ENCODE data around the gene ATP10A. TPM values are rescaled to one million over a fixed set of nuclear protein-coding genes. Genes with fewer than 3 reads are reported as not detected.
A peak's percentile ranks its signal among the peaks of the same experiment; 100 is the strongest.

The ATP10A gene, protein sequence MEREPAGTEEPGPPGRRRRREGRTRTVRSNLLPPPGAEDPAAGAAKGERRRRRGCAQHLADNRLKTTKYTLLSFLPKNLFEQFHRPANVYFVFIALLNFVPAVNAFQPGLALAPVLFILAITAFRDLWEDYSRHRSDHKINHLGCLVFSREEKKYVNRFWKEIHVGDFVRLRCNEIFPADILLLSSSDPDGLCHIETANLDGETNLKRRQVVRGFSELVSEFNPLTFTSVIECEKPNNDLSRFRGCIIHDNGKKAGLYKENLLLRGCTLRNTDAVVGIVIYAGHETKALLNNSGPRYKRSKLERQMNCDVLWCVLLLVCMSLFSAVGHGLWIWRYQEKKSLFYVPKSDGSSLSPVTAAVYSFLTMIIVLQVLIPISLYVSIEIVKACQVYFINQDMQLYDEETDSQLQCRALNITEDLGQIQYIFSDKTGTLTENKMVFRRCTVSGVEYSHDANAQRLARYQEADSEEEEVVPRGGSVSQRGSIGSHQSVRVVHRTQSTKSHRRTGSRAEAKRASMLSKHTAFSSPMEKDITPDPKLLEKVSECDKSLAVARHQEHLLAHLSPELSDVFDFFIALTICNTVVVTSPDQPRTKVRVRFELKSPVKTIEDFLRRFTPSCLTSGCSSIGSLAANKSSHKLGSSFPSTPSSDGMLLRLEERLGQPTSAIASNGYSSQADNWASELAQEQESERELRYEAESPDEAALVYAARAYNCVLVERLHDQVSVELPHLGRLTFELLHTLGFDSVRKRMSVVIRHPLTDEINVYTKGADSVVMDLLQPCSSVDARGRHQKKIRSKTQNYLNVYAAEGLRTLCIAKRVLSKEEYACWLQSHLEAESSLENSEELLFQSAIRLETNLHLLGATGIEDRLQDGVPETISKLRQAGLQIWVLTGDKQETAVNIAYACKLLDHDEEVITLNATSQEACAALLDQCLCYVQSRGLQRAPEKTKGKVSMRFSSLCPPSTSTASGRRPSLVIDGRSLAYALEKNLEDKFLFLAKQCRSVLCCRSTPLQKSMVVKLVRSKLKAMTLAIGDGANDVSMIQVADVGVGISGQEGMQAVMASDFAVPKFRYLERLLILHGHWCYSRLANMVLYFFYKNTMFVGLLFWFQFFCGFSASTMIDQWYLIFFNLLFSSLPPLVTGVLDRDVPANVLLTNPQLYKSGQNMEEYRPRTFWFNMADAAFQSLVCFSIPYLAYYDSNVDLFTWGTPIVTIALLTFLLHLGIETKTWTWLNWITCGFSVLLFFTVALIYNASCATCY (N-terminal part only)
- total RNA-seq, result 1 to 10 TPM; 2.4 to 5.1 TPM
- long read RNA-seq, partial matches to known transcripts, result 3 of 4 reads
- long read RNA-seq, other reads (novel, unspliced or antisense), result 1 of 4 reads

DNA sequence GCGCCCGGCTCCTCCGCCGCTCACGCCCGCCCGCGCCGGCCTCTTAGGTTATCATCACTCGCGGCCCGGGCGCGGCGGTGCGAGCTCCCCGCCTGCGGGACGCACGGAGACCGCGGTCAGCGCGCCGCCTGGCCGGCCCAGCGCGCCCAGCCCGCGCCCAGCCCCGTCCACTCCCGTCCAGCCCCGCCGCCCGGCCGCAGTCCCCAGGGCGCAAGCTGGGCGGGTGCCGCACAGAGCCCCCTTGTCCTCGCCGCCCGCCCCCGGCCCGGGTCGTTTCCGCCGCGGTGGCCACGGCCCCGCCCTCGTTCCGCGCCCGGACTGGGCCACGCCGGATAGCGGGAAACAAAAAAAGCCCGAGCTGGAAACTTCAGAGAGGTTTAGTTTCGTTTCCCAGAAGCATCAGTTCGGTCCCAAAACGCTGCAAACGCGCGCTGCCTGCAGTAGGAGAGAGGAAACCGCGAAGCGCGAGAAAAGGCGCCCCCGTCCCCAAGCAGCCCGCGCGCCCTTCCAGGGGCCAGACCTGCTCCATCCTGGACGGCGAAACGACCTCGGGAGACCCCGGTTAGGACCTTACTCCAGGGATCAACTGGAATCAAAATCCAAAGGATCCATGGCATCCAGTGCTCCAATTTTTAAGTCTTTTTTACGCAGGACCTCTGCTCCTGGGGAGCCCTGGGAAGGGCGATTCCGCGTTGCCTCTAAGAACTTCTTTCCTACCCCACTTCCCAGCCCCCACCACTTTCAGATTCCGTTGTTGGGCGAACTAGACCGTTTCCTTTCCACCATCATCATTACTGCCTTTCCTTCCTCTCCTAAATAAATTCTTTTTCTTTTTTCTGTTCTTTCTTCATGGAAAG lies at the start of gene ATP10A:
TSS of gene ATP10A (minus strand) at position 217 of the 857 bp plus-strand sequence. CDS start 231 bp downstream, outside the sequence.
- ATAC-seq (peak; percentile 36 to 67), DNase-seq (peak; percentile 49)
- intact Hi-C loops (cut with DNase I), result no loop called here

DNA sequence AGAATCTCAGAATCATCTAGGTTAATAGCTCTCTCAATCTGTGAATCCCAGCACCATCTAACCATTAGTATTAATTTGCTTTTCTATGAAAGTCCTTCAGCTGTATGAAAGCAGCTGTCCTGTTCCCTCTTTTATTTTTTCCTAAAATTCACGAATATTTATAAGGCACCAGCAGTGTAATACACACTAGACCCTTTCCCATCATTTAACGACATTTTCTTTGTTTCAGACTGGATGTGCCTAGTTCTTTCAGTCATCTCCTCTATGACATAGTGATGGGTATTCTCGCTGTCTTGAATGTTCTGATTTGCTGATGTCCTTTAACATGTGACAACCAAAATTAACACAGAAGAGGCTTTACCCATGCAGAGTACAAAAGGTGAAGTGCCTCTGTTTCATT lies 48.9 kb upstream of the ATP10A start:
- DNase-seq (no peak), ATAC-seq (no peak)
- intact Hi-C loops (cut with DNase I), result no loop called here

DNA sequence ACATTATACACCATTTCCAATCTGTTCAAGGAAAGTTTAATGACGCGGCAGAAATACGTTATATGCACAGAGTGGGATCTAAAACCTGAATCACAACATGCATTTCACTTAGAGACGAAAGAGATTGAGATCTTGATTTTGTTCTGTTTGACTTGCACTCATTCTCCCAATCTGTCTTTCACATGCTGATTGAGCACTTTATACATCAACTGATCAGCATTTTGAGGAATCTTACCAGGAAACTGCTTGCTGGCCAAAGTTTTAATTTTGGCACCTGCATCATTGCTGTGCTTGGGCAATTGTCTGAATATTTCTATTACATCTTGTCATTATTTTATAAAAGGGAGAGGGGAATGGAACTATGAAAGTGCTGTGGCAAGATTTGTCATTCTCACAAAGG lies 47.7 kb upstream of the ATP10A start:
- no peak for DNase-seq
- no peak for ATAC-seq
- intact Hi-C loops (cut with DNase I), result no loop called here

DNA sequence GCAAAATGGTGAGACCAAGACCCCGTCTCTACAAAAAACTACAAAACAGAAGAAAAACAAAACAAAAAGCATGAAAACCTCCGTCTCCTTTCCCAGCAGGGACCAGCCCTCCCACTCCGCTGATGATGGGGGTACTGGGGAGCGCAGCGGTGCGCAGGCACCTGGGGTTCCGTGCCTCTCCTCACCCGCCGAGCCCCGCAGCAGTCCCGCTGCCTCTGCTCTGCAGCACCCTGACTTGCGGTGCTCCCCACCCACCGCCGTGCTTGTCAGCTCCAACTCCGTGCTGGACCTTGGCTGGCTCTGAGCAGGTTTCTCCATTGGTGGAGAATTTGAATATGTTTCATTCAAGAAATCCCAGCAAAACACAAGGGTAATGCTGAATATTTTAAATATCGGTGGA lies 46.7 kb upstream of the ATP10A start:
- ATAC-seq (no peak), DNase-seq (no peak)
- intact Hi-C loops (cut with DNase I), result no loop called here

DNA sequence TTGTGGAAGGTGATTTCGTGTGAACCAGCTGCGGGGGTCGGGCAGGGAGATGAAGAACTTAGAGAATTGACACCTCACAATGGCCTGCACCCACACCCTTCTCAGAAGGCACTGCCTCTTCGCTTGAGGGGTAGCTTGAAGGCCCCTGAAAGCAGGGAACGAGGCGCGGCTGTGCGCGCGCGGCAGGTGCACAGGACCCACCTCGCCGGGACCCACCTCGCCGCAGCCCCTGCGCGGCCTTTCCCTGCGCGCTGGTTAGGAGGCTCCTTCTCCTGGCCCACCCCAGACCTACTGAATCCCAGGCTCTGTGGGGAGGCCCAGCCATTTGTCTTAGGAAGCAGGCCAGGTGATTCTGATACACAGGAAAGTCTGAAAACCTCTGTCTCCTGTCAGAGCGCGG lies 46.2 kb upstream of the ATP10A start:
- intact Hi-C loops (cut with DNase I), result no loop called here
- no peak for ATAC-seq

DNA sequence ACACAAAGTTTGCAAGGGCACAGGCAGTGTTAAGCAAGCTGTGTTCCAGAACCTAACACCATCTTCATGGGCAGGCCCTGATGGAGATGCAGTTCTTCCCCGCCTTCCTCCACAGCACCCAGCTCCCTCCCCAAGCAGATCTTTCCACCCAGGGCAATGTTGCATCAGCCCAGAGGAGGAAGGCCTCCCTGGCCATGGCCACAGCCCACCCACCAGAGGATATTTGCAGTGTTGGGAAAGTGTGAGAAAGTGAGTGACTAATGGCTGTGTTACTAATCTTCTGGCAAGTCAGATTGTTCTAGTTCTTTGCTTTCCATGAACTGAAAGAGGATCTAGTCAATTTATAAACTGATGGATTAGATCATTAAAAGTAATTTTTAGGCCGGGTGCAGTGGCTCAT lies 42.0 kb upstream of the ATP10A start:
- DNase-seq, result peak; percentile 45
- intact Hi-C loops (cut with DNase I), result no loop called here
- ATAC-seq, result peak; percentile 46 to 81

More for the DNA sequence above, 46.2 kb upstream of the ATP10A start:
- DNase-seq, result no peak

DNA sequence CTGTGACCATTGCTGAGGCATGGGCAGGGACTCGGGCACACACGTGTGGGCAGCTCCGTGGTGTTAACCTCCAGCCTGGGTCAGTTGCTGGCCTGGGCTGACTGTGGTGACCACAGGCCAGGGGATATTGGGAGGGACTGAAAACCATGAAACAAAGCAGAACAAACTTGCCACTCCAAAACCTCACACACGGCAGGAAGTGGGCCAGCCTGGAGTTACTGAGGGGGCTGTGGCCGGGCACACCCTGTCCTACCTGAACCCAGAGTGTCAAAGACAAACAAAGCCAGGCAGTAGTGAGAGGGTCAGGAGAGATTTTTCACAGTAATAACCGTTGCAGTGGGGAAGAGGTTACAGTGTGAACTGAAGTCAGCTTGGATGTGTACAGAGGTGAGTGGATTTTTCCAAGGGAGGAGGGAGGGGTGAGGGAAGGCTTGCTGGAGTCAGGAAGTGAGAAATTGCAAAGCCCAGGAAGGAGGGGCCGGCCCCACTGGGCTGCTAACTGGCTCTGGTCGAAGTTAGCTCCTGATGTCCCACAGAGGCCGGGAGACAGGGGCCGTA lies 40.0 kb upstream of the ATP10A start:
- ATAC-seq (peak in 1 of 2 donors; percentile 83), DNase-seq (no peak)
- intact Hi-C loops (cut with DNase I), result no loop called here

DNA sequence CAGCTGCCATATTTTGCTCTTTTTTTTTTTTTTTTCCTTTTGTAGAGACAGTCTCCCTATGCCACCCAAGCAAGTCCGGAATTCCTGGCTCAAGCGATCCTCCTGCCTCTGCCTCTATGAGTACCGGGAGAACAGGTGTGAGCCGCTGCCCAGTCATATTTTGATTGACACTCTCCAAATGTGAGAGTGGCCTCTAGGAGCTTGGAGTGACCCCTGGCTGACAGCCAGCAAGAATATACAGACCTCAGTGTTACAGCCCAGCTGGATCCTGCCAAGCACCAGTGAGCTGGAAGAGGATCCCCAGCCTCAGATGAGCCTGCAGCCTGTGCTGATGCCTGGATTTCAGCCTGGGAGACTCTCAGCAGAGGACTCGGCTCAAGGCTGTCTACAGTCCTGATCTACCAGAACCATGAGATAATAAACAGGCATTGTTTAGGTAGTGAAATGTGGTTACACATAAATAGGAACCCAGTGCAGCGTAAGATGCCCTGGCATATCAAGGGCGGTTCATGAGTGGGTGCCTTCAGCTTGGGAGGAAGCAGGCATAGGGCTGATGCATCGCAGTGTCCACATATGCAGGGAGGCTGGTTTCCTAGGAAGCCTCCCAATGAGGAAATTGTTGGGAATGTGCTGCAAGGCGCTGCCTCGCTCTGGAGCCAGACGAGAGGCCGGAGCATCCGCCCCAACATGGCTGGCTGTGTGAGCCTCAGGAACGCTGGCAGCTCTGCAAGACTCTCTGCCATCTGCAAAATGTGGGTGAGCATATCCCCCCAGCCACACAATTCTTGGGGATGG lies 38.9 kb upstream of the ATP10A start:
- ATAC-seq, result no peak
- DNase-seq, result no peak
- intact Hi-C loops (cut with DNase I), result no loop called here

DNA sequence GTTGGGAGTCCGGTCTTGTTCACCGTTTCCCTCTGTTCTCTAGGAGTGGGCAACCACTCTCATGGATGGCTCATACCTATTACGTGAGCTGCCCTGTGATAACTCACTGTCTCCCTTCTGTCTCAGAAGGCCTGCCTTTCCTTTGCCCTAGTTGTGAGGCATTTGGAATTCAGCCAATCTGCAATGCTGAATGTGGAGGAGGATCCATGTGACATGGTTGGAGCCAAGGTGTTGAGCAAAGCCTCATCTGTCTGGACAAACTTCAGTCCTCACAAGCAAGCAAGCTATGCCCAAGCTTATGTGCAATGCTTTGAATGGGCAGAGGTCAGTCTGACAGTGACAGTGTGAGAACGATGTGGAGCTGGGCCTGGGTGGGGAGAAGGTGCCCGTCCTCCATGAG lies 37.8 kb upstream of the ATP10A start:
- ATAC-seq (peak; percentile 79), DNase-seq (no peak)
- intact Hi-C loops (cut with DNase I), result no loop called here

DNA sequence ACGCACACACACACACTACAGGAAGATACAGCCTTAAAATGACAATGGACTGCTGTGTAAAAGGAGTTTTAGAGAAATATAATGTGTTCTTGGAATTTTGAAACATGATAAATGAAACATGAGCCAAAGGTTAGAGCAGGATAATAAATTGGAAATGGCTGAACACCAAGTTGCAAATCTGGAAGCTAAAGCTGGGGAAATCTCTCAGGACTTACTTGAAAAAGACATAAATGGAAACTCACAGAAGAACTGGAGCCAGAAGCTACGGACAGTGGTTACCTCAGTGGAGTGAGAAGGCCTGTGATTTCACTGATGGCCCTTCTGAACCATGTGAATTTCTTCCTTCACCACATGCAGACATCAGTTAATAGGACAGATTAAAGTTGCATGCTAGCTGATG lies 37.3 kb upstream of the ATP10A start:
- ATAC-seq, result peak in 1 of 2 donors; percentile 10
- no peak for DNase-seq
- intact Hi-C loops (cut with DNase I), result no loop called here

DNA sequence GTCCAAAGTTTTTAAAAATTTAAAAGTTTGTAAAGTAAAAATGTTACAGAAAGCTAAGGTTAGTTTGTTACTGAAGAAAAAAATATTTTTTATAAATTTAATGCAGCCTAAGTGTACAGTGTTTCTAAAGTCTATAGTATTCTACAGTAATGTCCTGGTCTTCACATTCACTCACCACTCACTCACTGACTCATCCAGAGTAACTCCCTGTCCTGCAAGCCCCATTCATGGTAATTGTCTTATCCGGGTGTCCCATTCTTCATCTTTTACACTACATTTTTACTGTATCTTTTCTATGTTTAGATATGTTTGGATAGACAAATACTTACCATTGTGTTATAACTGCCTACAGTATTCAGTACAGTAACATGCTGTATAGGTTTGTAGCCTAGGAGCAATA lies 36.7 kb upstream of the ATP10A start:
- ATAC-seq, result no peak
- intact Hi-C loops (cut with DNase I), result no loop called here

DNA sequence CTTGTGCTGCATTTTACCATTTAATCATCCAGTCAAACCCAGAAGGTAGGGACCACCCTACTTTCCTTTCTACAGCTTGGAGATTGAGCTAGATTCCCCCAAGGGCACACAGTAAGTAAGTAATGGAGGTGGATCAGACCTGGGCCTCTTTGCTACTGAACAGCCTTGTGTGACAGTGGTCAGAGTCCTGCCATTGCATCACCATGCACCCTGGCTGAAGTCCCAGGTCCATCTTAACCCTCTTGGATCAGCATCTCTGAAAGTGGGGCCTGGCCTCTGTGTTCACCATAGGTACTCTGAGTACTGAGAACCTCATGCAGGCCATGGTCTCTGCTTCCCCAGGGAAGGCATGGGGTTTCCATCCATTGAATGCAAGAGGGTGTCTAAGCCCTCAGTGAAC lies 34.5 kb upstream of the ATP10A start:
- no peak for ATAC-seq
- intact Hi-C loops (cut with DNase I), result no loop called here
- DNase-seq, result no peak

More for the DNA sequence above, 36.7 kb upstream of the ATP10A start:
- no peak for DNase-seq

DNA sequence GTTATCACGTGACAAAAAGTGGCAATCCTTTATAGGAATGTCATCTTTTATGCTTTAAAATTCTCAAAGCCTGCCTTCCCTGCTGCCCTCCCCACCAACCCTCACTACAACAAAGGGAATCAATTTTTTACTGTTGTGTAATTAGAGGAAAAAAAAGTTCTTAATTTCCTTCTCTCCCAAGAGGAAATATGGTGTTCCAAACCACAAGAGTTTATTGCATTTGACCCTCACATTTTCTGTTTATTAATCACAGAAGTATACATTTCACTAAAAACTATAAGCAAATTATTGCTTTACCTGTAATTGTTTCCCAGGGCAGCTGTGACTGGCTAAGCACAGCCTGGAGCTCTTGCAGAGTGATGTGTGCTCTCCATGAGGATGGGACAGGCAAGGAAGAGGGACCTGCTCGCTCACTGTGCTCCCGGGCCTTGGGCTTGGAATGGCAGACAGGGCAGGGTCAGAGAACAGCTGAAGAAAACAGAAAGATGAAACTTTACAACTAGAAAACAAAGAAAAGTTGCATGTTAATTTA lies 31.3 kb upstream of the ATP10A start:
- no peak for ATAC-seq
- DNase-seq, result no peak
- intact Hi-C loops (cut with DNase I), result no loop called here

DNA sequence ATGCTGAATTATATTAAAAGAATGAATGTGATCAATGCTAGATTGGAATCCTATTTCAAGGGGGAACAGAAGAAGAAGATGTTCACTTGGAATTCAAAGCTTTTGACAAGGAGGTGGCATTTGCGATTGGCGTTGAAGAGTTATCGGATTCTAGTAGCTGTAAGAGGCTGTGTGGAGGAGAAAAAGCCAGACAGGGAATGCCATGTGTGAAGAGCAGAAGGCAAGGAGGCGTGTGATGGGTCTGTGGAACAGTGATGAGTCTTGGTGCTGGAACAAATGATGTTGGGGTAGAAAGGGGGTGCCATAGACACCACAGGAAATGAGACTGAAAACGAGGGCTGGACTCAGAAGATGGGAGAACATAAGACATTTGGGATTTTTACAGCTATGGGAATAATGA lies 30.5 kb upstream of the ATP10A start:
- intact Hi-C loops (cut with DNase I), result no loop called here
- DNase-seq, result no peak
- no peak for ATAC-seq

DNA sequence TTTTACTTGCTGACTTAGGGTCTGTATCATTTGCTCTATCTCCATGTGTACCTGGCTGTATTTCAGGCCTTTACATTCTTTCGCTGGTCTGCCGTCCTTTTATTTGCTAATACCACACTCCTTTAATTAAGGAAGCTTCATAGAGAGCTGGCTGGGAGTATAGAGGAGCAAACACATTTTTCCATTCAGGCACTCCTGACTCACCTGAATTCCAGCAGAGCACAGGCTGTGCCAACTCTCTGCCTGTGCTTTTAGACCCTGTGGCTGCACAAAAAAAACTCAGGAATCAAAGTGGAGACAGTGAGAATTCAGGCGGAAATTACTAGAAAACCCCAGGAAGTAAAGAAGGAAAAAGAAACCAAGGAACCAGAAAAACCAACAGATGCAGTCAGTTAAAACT lies 29.0 kb upstream of the ATP10A start:
- no peak for DNase-seq
- ATAC-seq, result peak; percentile 38 to 88
- intact Hi-C loops (cut with DNase I), result no loop called here

DNA sequence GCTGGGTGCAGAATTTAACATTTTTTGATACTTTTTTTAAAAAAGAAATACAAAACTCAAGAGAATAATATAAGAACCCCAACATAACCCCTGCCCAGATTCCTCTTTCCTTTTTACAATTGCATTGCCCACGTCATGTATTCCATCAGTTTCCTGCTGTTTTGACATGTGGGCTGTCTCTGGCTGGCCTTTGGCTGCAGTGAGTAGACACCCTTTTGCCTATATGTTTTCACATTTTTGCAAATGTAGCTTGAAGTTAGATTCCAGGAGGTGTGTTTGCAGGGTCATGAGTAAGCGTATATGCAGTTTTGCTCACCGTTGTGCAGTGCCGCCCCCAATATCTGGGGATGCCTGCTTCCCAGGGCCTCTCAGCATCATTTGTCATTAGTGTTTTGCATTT lies 28.0 kb upstream of the ATP10A start:
- intact Hi-C loops (cut with DNase I), result no loop called here
- ATAC-seq, result no peak
- no peak for DNase-seq

DNA sequence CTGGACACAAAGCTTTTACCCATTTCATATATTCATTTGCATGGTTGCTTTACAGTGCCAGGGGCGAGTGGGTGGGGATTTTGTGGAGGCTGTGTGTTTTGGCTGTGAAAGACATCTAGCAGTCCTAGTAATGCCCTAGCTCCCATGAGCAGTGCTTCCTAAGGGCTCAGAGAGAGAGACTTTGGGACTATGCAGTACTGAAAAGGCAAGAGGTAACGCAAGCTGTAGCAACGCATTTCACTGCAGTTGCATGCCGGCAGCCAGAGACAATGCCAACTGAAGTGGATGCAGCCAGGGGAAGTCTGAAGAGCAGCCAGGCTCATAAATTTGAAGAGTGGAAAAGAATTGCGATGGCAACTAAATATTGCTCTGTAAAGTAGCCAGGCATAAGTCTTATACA lies 27.4 kb upstream of the ATP10A start:
- peak in 1 of 2 donors; percentile 6 for ATAC-seq
- DNase-seq, result no peak
- intact Hi-C loops (cut with DNase I), result no loop called here
